ENCODE results near the gene WASF3.
A peak's percentile ranks its signal among the peaks of the same experiment; 100 is the strongest.
"Not testable (repeated sequence)": the region's sequence is repeated elsewhere in the genome, so short reads cannot be mapped to it uniquely, and the experiment has no call there.

Gene WASF3

GRCh38 chr13:26708007-26708297 lies 150.5 kb downstream of the WASF3 start:
- DNase-seq (ENCODE audit: low read depth in 2 of 3, low spot score in 1 of 3), result no peak

DNA sequence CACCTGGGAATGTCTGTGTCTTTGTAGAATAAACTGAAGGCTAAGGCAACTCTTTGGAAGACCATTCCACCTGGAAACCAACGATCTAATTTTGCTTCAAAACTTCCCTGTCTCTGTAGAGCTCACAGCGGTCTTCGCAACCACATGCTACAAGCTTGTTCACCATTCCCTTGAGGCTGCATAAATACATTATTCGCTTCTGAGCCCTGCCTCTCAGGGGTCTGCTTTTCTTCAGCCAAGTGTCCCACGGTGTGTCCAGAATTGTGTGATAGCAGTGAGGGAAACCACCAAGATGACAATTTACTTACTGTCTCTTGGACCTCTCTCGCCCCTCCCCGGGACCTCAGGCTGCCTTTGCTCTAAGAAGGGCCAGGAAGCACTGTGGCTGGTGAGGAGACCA lies 152.0 kb downstream of the WASF3 start:
- DNase-seq (ENCODE audit: low read depth in 2 of 3, low spot score in 1 of 3), result no peak

- no peak for DNase-seq (ENCODE audit: low read depth in 2 of 3, low spot score in 1 of 3)
Measured at GRCh38 chr13:26710166-26710565, 152.7 kb downstream of the WASF3 start.

DNA sequence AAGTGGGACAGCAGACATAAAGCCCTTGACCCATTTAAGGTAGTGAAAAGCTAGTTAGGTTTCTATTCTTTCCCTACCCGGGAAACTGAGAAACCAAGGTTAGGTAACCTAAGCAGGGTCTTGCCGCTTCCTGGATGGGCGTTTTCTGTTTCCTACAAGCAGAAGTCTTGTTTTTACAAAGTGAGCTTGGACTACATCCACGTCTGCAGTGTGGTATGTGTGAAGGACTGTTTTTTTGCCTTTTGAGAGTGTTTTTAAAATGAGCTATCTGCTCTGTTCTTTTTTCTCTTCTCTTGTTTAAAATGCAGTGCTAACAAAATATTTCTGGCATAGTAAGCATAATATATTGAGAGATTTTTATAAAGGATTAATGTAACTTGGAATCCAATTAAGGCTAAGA lies 153.7 kb downstream of the WASF3 start:
- DNase-seq (ENCODE audit: low read depth in 2 of 3, low spot score in 1 of 3), result no peak

GRCh38 chr13:26713341-26713740 lies 155.9 kb downstream of the WASF3 start:
- DNase-seq (ENCODE audit: low read depth in 2 of 3, low spot score in 1 of 3), result no peak

- no peak for DNase-seq (ENCODE audit: low read depth in 2 of 3, low spot score in 1 of 3)
Measured at GRCh38 chr13:26716984-26717383, 159.5 kb downstream of the WASF3 start.

DNA sequence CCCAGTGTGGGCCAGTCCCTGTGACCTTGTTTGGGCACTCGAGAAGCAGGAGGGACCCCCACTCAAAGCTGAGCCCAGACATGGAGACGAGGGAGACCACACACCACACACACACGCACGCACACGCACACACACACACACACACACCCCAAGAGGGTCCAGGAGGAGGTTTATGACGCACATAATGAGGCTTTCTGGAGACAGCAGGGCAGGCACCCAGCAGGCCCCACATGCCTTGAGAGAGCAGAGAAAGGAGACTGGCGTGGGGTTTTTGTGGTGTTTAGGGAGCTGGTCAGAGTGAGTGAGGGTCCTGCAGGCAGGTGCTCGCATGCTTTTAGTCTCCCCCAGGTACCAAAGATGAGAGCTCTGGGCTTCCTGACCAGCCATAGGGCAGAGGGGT lies 160.7 kb downstream of the WASF3 start:
- DNase-seq (ENCODE audit: low read depth in 2 of 3, low spot score in 1 of 3), result no peak

- DNase-seq (ENCODE audit: low read depth in 2 of 3, low spot score in 1 of 3), result no peak
Measured at GRCh38 chr13:26718872-26719271, 161.4 kb downstream of the WASF3 start.

DNA sequence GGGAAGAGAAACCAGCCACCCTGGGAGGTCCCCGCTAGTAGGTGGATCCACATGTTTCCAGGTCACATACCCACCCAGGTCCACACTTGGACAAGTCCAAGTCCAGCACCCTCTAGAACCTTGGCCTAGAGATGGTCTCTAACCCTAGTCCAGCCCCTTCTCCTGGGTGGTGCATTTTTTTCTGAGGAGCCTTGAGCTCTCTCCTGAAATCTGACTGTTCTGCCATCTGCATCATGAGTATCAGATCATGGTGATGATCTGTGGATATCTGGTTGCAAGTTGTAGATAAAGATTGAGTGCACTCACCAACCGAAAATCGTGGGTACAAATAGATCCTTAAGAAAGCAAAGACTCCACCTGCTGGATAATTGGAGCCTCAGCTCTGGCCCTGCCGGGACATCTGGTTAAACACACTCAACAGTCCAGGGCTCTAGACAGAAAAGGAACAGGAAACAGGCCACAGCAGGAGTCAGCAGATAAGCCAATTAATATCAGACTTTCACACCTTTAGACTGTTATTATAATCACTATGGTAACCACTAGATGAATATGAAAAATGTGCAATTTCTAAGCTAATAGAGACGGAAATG lies 162.0 kb downstream of the WASF3 start:
- DNase-seq (ENCODE audit: low read depth in 2 of 3, low spot score in 1 of 3), result no peak

GRCh38 chr13:26721251-26722121 lies 164.0 kb downstream of the WASF3 start:
- DNase-seq (ENCODE audit: low read depth in 2 of 3, low spot score in 1 of 3), result peak in 2 of 3 donors; percentile 9 to 19

- DNase-seq (ENCODE audit: low read depth in 2 of 3, low spot score in 1 of 3), result no peak
Measured at GRCh38 chr13:26722321-26722720, 164.8 kb downstream of the WASF3 start.

DNA sequence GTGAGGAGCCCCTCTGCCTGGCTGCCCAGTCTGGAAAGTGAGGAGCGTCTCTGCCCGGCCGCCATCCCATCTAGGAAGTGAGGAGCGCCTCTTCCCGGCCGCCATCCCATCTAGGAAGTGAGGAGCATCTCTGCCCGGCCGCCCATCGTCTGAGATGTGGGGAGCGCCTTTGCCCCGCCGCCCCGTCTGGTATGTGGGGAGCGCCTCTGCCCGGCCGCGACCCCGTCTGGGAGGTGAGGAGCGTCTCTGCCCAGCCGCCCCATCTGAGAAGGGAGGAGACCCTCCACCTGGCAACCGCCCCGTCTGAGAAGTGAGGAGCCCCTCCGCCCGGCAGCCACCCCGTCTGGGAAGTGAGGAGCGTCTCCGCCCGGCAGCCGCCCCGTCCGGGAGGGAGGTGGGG lies 166.1 kb downstream of the WASF3 start:
- not testable (repeated sequence) for DNase-seq (ENCODE audit: low read depth in 2 of 3, low spot score in 1 of 3)

DNA sequence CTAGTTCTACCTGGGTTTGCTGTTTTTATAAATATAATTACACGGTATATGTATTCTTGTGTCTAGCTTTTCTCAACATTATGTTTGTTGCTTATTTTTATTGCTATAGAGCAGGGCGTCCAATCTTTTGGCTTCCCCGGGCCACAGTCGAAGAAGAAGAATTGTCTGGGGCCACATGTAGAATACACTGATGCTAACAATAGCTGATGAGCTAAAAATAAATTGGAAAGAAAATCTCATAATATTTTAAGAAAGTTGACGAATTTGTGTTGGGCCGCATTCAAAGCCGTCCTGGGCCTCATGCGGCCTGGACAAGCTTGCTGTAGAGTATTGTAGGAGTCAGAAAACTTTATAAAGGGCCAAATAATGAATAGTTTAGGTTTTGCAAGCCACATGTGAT lies 169.2 kb downstream of the WASF3 start:
- DNase-seq (ENCODE audit: low read depth in 2 of 3, low spot score in 1 of 3), result no peak

DNA sequence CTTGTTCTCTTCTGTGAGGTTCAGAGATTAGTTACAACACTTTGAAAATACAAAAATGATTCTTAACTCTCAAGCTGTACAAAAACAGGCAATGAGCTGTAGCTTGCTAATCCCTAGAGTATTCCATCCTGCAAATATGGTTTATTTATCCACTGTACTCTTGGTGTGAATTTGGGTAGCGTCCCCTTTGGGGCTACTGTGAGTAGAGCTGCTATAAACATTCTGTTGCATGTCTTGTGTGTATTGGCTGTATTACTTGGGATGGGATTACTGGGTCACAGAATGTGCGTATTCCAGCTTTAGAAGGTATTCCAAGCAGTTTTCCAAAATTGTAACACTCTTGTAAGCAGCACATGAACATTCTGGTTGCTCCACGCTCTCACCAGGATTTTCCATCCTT lies 169.6 kb downstream of the WASF3 start:
- no peak for DNase-seq (ENCODE audit: low read depth in 2 of 3, low spot score in 1 of 3)

GRCh38 chr13:26727633-26728032 lies 170.2 kb downstream of the WASF3 start:
- no peak for DNase-seq (ENCODE audit: low read depth in 2 of 3, low spot score in 1 of 3)

DNA sequence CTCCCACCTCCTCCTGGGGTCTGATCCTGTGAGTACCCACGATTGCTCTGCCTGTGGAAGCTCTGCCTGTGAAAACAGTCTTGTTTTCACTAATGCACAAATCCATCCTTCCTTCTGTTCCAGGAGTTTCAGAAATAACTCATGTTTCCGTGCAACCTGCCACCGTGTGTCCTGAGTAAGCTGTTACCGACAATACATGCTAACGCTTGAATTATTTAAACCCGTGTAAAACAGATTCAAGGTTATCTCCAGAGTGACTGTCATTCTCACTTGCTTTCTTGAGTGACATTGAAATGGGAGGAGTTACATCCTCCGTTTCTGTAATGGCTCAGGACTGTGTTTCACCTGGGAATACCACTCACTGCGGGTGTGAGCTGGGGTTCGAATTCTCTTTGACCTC lies 178.2 kb downstream of the WASF3 start:
- no peak for DNase-seq (ENCODE audit: low read depth in 2 of 3, low spot score in 1 of 3)

Measured in stimulated activated CD4-positive, alpha-beta T cell treated with anti-CD3 and anti-CD28 coated beads, Interleukin-12 subunit alpha, Interleukin-12 subunit beta, amount 100 ng/mL, for 48 hours (primary cell).